OCI-LY3 (cell line): ENCODE data around the gene PRKCE.

Source experiments
- H2AFZ ChIP-seq: fragments of 200-600, 300-600 bp; shearing (Covaris generic); 2 replicates; pipeline ENCODE4 v1.6.0; 2014; ENCODE audit warnings: antibody characterized with exemption, low read depth, low read length
- H3K27ac ChIP-seq: fragments of 200-600, 300-600 bp; sonication (generic); 2 replicates; pipeline ENCODE4 v1.5.1; 2014; ENCODE audit warnings: mild to moderate bottlenecking, low read length, moderate library complexity, mixed read lengths
- H3K27me3 ChIP-seq: fragments of 200-600, 300-600 bp; sonication (generic); 2 replicates; pipeline ENCODE4 v1.6.1; 2014; ENCODE audit warnings: low read depth, low read length, mixed read lengths
- H3K36me3 ChIP-seq: fragments of 200-600, 300-600 bp; sonication (generic); replicated peaks from 2 replicates; pipeline ENCODE3; 2014; ENCODE audit warnings: low read depth, low read length, mixed read lengths
- H3K4me1 ChIP-seq: fragments of 300-600, 200-600 bp; sonication (generic); 2 replicates; pipeline ENCODE4 v1.6.1; 2014; ENCODE audit warnings: low read length, mixed read lengths
- H3K4me2 ChIP-seq: fragments of 200-600, 300-600 bp; sonication (generic); 2 replicates; pipeline ENCODE4 v1.6.1; 2014; ENCODE audit warnings: low read length, mixed read lengths
- H3K4me3 ChIP-seq: fragments of 300-600, 200-600 bp; sonication (generic); 2 replicates; pipeline ENCODE4 v1.5.1; 2014; ENCODE audit warnings: antibody characterized with exemption, mild to moderate bottlenecking, low read length, moderate library complexity
- H3K79me2 ChIP-seq: fragments of 300-600, 200-600 bp; shearing (Covaris generic); 2 replicates; pipeline ENCODE4 v1.6.1; 2014; ENCODE audit warnings: mild to moderate bottlenecking, low read length, mixed read lengths
- H3K9ac ChIP-seq: fragments of 300-600, 200-600 bp; shearing (Covaris generic); 2 replicates; pipeline ENCODE4 v1.6.0; 2014; ENCODE audit warnings: mild to moderate bottlenecking, low read length, moderate library complexity
- H3K9me3 ChIP-seq: fragments of 200-600, 300-600 bp; shearing (Covaris generic); 2 replicates; pipeline ENCODE4 v1.6.1; 2014; ENCODE audit warnings: low read length, mixed read lengths; ENCODE audit not compliant: insufficient read depth
- H4K20me1 ChIP-seq: fragments of 200-600, 300-600 bp; sonication (generic); 2 replicates; pipeline ENCODE4 v1.6.1; 2016; ENCODE audit warnings: low read length, mixed read lengths; ENCODE audit not compliant: insufficient read depth
- CTCF ChIP-seq: fragments of 200-600, 300-600 bp; sonication (generic); IDR thresholded peaks from 2 replicates; pipeline ENCODE4 v1.5.1; 2014; ENCODE audit warnings: antibody characterized with exemption, low read length, low read depth
- EZH2phosphoT487 ChIP-seq: fragments of 200-600 bp; shearing (Covaris generic); IDR thresholded peaks from 2 replicates; pipeline ENCODE4 v1.6.1; 2018; ENCODE audit warnings: antibody characterized with exemption, mixed run types, low read depth

Gene PRKCE

GRCh38 chr2:45987856-45988255, 336.4 kb downstream of the PRKCE start:
- Histone ChIP-seq H3K9me3 (no peaks in the 10 kb centered on the region), H3K27me3 (no peaks in the 10 kb centered on the region), H3K4me1 (peaks cover 31% of the 10 kb centered on the region), H3K4me2 (no peak overlapping the region), H3K9ac (no peak overlapping the region), H3K79me2 (no peaks in the 10 kb centered on the region), H4K20me1 (no peaks in the 10 kb centered on the region), H3K27ac (no peak overlapping the region), H3K4me3 (no peak overlapping the region), H2AFZ (no peak overlapping the region), H3K36me3 (no peaks in the 10 kb centered on the region)
- no peak for TF ChIP-seq CTCF
- TF ChIP-seq EZH2phosphoT487, result no peak

GRCh38 chr2:45988879-45989278, 337.4 kb downstream of the PRKCE start:
- no peaks in the 10 kb centered on the region for H3K79me2 ChIP-seq
- no peaks in the 10 kb centered on the region for H4K20me1 ChIP-seq
- H3K4me1 ChIP-seq, result peaks cover 39% of the 10 kb centered on the region
- no peaks in the 10 kb centered on the region for H3K9me3 ChIP-seq
- H3K9ac ChIP-seq, result no peak overlapping the region
- no peaks in the 10 kb centered on the region for H3K36me3 ChIP-seq
- H3K27me3 ChIP-seq, result no peaks in the 10 kb centered on the region
- no peak for TF ChIP-seq CTCF
- no peak for TF ChIP-seq EZH2phosphoT487
- no peak overlapping the region for H2AFZ ChIP-seq
- no peak overlapping the region for H3K4me2 ChIP-seq
- H3K27ac ChIP-seq, result no peak overlapping the region
- H3K4me3 ChIP-seq, result no peak overlapping the region

DNA sequence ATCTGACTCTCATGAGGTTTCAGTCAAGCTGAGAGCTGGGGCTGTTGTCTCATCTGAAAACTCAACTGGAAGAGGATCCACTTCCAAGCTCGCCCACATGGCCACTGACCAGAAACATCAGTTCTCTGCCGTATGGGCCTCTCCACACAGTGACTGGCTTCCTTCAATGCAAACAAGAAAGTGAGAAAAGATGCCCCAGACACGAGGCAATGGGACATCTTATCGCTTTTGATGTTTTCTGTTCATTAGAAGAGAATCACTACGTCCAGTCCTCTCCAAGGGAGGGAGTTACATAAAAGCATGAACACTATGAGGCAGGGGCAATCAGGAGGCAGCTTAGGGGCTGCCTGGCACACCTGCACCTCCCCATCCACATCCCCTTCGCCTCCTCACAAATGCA, 338.7 kb downstream of the PRKCE start:
- H2AFZ ChIP-seq, result no peak overlapping the region
- H3K27me3 ChIP-seq, result no peaks in the 10 kb centered on the region
- H4K20me1 ChIP-seq, result no peaks in the 10 kb centered on the region
- no peak overlapping the region for H3K4me3 ChIP-seq
- H3K79me2 ChIP-seq, result no peaks in the 10 kb centered on the region
- peaks cover 28% of the 10 kb centered on the region for H3K4me1 ChIP-seq
- H3K9ac ChIP-seq, result no peak overlapping the region
- H3K9me3 ChIP-seq, result no peaks in the 10 kb centered on the region
- H3K36me3 ChIP-seq, result no peaks in the 10 kb centered on the region
- no peak overlapping the region for H3K4me2 ChIP-seq
- TF ChIP-seq CTCF (no peak), EZH2phosphoT487 (no peak)
- H3K27ac ChIP-seq, result no peak overlapping the region

DNA sequence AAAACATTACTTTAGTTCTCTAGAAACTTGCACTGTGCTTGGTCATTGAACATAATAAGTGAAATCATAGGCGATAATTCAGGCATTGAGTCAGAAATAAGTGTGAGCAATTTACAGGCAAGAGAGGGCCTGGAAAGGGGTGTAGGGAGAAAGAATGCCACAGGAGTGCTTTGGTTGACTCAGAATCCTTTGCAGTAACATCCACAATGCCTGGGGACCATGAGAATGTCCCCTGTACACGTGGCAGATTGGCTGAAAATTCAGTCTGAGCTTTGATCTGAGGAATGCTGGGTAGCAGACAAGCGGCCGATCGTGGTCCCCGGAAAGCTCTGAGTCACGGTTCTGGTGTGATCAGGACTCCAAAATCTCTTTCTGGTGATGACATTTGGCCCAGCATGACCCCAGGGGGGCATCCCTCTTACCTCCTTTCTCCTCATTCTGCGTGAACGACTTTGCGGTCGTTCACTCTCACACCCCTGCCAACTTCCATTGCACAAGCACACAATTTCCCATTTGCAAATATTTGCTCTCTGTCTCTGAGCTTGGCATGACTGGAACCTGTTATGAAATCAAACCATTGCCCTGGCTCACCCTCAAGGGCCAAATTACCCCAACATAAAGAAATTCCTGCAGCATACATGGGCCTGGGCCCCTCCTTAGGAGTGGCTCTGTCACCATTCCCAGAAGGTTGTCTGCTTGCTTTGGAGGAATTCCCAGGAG, 340.7 kb downstream of the PRKCE start:
- no peaks in the 10 kb centered on the region for H3K9me3 ChIP-seq
- TF ChIP-seq EZH2phosphoT487 (no peak), CTCF (no peak)
- H3K36me3 ChIP-seq, result no peaks in the 10 kb centered on the region
- H3K79me2 ChIP-seq, result no peaks in the 10 kb centered on the region
- no peak overlapping the region for H2AFZ ChIP-seq
- no peaks in the 10 kb centered on the region for H3K27me3 ChIP-seq
- H3K4me3 ChIP-seq, result no peak overlapping the region
- H3K9ac ChIP-seq, result no peak overlapping the region
- no peak overlapping the region for H3K4me2 ChIP-seq
- no peak overlapping the region for H3K27ac ChIP-seq
- H4K20me1 ChIP-seq, result no peaks in the 10 kb centered on the region
- peaks cover 9% of the 10 kb centered on the region for H3K4me1 ChIP-seq
